HG03442 (cell line): Measurements from ENCODE around the gene PTPRN2.

Source experiments
- ATAC-seq: cut with Tn5 transposase; IDR thresholded peaks from one replicate; pipeline ENCODE4 v1.9.1; 2021; ENCODE audit warnings: mild to moderate bottlenecking, moderate library complexity; ENCODE audit not compliant: unreplicated experiment

PTPRN2 gene

DNA sequence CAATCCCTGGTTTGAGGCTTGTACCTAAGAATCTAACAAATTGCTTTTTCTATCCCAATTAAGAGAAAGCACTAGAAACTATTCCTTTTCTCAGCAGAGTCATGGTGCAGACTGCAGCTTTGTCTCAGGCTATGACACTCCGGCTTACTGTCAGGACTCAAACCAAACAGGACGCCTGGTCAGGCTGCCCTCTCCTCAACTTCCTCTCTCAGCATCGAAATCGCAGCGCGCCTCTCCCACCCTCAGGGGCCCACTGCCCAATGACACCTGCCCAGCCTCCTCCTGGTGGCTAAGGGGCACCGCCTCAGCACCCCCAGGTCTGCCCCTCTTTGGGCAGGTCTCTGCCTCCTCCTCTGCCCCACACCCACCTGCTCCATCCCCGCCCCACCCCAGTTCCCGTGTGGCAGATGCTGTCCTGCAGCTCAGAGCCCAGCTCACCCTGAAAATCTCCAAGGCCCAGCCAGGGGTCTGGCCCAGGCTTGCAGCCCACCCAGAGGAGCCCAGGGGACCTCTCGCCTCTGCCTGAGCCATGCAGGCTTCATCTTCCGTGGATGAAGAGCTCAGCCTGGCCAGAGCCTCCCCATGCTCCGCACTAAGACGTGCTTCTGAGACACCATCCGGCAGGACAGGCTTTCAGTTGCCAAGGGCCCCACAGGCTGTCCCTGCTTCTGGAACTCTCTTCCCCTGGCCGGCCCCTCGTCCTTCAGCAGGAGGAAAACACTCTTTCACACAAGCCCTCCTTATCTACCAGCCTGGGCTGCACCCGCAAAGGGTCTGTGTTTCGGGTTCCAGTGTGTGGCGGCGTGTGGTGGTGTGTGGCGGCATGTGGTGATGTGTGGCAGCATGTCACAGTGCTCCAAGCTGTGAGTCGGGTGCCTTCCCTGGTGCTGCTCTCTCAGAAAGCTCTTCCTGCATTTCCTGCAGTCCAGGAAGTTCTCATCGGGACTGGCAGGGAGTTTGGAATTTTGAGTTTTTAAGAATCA, 16.4 kb upstream of the PTPRN2 start:
- ATAC-seq = no peak

DNA sequence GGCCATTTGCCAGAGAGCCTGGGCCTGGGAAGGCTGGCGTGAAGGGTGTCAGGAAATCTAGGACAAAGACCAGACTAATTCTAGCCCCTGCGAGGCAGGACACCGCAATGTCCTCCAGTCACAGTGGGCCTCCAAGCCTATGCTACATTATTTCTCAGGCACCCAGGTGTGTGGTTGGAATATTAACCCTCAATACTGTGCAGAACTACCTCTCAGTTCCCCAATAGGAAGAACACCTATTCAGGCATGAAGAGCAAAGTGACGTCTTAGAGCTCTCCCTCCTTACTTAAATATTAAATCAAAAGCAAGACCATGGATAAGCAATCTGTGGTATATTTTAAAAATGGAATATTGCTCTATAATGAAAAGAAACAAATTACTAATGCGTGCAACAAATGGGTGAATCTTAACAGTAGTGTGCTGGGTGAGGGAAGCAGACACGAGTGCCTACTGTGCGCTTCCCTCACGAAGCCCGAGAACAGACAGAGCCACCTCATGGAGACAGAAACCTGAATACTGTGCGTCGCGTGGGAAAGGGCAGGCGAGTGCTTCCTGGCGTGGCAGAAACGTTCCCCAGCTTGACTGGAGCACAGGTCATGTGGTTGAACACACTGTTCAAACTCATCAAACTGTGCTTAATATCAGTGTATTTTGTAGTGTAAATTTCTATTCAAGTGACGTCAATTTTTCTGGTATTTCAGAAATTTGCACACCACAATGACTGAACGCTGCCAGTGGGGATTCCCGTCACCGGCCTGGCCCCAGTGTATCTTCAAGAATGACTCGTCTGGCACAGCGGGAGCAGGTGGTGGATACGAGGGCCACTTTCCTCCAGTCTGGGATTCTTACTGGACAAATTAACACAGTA, 15.5 kb upstream of the PTPRN2 start:
- ATAC-seq = peak; percentile 44

DNA sequence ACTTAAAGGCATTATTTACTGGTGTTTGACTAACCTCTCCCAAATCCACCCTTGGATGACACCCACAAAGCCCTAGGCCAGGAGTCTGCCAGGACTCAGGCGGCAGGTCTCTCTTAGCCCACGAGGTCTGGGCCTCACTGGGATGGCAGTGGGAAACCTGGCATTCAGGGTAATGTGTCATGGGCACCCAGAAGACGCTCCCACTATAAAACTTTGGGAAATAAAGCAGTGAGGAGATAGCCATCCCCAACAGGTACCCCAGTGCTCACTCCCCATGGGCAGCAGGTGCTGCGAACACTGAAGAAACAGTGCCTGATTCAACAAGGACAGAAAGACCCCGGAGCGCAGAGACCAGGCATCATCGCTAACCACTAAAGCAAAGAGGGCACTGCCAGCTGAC, 14.4 kb upstream of the PTPRN2 start:
- no peak for ATAC-seq

DNA sequence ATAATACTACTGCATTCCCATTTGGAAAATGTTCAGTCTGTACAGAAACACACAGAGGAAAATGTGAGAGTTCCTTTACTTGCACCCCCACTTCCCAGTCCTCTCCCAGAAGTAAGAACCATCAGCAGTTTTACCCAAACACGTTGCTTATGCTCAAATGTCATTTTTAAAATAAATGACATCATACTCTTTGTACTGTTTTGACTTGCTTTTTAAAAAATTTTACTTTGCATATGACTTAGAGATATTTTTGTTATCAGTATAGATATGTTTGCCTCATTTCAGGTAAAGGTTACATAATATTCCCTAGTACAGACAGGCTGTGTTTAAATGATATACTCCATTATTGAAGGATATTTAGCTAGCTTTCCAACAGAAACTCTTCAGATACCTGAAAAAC, 13.5 kb upstream of the PTPRN2 start:
- no peak for ATAC-seq

DNA sequence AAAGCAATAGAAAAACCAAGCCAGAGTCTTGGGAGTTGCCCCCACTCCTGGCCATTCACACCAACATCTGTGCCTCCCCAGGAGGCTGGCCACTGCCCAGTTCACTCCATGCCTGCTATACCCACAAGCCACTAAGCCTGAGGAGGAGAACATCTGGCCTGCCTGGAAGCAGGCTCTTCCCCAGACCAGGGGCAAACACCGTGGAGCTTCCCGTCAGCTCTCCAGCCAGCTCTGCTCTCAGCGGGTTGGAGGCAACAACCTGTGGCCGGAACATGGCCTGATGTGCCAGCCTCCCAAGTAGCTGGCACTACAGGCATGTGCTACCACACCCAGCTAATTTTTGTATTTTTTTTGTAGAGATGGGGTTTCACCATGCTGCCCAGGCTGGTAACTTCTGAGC, 9.1 kb upstream of the PTPRN2 start:
- ATAC-seq = no peak

DNA sequence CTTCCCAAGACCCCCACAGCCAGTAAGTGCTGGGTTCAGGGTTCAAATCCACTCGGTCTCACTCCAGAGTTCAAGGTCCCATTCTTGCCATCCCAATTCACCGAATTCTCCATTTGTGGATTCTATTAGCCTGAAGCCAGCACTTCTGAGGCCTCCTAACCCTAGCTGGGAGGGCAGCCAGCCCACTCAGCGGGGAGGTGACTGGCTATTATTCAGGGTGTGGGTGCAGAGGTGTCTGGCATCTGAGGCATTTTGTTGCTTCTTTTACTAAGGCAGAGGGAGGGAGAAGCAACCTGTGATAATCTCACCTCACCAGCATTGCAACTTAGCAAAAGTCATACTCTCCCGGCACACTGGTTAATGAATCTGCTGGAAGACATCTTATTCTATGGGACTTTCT, 8.7 kb upstream of the PTPRN2 start:
- no peak for ATAC-seq

DNA sequence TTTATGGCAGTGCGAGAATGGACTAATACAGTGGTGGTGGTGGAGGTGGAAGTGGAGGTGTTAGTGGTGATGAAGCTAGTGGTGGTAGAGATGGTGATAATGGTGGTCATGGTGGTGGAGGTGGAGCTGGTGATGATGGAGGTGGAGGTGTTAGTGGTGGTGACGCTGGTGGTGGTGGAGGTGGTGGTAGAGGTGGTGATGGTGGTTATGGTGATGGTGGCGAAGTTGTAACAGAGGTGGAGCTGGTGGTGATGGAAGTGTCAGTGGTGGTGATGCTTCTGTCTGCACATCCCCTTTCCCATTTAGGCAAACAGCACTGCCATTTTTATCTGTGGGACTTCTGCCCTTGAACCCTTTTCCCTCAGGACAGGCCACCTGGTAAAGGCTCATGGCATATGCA, 7.4 kb upstream of the PTPRN2 start:
- no peak for ATAC-seq

DNA sequence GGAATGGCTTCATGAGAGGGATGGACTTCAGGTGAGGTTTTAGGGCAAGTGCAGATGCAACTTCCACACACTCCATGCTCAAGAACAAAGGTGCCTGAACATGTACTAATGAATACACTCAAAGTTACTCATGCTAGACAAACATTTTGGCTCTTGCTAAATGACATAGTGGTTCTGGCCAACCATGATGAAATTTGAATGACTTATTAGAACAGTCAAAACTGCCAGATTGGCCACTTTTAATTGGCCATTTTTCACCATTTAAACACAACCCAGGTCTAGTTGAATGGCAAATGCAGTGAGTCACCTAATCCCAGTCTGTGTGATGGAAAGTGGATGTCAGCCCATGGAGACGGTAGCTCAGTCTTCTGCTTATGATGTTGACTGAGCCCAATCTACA, 4.9 kb upstream of the PTPRN2 start:
- ATAC-seq = no peak

DNA sequence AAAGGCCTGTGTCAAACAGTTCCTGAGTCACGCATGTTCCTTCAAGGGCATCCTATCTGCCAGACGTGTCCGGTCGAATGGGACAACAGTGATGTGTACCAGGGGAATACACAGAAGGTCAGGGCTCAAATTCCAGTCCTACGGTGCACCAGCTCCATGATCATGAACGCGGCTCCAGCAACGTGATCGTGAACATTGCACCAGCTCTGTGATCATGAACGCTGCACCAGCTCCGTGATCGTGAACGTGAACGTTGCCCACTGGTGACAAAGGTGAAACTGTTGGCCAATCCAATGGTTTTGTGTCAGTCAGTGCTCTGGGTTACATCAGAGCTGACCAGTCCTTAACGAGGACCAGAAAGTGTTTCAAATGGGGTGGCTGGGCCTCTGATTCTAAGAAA, 4.3 kb upstream of the PTPRN2 start:
- ATAC-seq = no peak

DNA sequence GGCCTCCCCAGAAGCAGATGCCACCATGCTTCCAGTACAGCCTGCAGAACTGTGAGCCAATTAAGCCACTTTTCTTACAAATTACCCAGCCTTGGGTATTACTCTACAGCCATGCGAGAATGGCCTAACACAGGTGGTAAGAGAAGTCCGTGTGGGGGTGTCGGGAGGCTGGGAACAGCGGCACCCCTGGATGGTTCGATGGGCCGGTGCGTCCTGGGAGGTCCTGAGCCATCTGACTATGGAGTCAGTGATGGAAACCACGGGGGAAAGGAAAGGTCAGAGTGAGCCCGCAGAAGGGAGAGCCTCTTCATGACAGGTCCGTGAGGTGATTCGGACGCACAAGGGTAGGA, 2.5 kb upstream of the PTPRN2 start:
- no peak for ATAC-seq

DNA sequence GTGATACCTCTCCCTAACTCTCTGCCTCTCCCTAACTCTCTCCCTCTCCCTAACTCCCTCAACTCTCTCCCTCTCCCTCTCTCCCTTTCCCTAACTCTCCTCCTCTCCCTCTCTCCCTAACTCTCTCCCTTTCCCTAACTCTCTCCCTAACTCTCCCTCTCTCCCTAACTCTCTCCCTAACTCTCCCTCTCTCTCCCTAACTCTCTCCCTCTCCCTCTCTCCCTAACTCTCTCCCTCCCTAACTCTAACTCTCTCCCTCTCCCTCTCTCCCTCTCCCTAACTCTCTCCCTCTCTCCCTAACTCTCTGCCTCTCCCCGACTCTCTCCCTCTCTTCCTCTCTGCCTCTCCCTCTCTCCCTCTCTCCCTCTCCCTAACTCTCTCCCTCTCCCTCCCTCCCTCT, 2.0 kb upstream of the PTPRN2 start:
- ATAC-seq = no peak

DNA sequence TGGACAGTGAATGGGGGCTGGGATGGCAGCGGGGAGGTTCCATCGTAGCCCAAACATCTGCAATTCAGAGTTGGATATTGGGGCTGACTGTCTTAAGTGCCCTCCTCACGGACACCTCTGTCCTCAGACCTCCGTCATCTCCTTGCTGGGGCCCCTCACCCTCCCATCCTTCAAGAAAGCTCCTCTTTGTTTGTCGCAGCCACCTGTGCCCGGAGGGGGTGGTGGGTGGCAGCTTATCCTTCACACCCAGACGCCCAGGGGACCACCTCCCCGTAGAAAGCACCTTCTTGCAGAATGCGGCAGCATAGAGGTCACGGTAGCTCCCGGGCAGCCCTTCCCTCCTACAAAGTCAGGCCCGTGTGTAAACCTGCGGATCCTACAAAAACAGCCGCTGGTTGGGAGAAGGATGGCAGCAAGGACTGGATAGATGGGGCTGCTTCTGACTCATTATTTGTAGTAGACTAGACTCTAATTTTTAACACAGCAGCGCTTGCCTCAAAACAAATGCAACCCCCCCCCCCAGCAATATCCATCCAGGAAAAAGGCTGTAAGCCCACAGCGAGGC, 1.3 kb upstream of the PTPRN2 start:
- ATAC-seq = no peak

DNA sequence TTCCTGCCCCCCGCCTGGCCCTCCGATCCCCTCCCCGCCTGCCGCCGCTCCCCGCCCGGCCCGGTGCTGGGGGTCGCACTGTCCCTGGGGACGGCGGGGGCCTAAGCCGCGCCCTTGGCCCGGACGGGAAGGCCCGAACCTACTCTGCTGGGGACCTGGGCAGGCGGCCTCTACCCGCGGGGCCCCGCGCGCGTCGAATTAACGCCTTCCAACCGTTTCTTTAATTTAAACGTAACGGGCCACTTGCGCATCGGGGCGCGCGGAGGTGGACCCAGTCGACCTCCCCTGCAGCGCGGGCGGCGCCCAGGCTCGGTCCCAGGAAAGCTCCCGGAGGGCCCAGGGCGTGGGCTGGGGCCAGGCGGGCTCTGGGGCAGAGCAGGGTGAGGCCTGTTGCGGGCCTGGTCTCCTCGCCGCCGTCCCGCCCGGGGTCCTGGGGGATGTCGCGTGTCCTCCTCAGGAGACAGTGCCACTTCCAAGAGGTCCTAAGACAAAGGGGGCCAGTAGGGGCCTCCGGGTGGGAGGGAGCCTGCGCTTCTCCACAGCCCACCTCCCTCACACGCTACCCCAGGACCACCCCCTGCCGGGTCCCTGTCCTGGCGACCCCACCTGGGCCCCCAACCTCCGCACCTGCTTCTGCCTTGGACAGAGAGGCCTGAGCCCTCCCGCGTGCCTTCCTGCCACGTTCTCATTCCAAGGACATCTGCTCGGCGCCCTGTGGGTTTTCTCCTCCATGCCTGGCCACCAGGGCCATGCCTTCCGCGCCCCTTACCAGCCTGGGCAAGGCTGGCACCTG, 658 bp upstream of the PTPRN2 start:
- peak; percentile 7 for ATAC-seq

DNA sequence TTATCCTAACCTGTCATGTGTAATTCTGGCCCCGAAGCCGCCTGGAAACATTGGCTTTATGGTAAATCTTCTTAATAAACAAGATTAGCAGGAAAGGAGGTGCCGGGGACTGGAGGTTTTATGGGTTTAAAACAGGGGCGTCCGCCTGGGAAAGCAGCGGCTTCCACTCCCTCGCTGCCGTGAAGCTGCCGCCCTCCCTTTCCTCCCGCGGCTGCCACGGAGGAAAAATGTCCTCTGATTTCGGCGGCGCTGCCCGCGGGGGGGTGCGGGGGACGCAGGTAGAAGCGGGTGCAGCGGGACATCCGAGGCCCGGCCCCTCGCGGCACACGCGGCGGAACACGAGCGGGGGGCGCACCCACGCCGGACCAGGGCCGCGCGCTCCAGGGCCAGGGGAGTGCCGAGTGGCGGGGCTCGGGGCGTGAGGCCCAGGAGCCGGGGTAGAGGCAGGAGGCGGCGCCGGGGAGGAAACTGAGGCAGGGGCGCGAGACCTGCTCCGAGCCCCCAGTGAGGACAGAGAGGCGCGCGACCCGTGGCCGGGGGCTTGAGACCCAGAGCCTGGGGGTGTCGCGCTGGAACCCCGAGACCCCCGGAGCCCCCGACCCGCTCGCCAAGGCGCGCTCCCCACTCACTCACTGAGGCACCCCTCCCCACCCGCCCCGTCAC, 993 bp downstream of the PTPRN2 start:
- ATAC-seq = no peak

DNA sequence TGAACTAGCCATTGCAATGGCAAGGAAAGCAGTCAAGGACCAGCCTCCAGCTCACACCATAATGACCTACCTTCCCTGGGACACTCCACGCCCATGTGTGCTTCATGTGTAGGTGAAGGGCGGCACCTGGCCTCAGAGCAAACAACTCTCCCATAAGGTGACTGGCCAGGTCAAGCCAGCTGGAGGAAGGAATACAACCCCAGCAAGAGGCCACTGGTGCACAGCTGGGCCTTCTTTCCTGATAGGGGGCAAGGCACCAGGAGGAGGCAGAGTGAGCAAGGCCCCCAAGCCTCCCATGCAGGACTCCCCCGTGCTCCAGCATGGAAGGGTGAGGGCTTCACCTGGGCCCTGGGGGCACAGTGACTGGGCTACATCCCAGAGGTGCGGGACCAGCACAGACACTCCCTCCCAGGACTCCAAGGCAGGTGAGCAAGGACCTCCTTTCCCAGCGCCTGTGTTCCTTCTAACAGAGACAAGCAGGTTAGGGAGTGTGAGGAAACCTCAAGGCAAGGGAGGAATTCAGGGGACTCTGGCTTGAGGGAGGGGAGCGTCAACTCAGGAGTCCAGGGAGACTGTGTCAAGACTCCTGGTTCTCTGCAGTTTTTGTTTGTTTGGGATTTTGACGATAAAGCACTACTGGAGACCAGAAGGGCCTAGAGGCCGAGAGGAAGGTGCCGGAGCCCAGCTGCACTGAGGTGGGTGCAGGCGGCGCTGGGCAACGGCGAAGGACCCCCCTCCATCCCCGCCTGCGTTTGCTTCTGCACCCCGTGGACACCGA, 1.7 kb downstream of the PTPRN2 start:
- ATAC-seq = no peak

DNA sequence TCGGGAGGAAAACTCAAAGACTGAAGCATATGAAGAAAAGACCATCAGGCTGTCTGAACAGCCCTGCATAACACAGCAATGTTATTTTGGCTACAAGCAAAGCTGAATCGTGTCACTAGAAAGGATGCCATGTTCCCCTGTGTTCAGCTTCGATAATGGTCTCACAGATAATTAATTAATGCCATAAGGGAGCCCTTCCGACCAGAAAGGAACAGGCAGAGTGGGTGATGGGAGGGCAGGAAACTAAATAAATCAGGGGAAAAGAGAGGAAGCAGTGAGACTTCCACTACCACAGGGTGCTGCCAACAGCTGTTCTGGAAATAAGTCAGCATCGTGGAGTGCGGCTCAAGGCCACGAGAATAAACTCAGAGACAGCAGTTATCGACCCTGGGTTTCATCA, 3.2 kb downstream of the PTPRN2 start:
- no peak for ATAC-seq

DNA sequence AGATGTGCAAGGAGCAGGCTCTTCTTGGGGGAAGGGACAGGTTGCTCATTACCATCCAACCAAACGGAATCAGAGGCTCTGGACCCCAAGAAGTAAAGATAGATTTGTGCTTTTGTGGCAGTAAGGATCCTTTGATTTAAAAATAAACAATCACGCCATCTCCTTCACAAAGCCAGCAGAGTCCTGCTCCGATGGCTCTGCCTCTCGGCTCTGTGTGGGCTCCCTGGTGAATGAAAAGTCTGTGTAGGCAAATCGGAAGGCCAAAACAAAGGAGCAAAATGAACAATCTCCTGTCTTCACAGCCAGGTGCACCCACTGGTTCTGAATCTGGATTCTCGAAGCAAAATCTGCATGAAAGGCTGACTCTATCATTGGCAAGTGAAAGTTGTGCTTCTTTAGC, 3.8 kb downstream of the PTPRN2 start:
- ATAC-seq = no peak

DNA sequence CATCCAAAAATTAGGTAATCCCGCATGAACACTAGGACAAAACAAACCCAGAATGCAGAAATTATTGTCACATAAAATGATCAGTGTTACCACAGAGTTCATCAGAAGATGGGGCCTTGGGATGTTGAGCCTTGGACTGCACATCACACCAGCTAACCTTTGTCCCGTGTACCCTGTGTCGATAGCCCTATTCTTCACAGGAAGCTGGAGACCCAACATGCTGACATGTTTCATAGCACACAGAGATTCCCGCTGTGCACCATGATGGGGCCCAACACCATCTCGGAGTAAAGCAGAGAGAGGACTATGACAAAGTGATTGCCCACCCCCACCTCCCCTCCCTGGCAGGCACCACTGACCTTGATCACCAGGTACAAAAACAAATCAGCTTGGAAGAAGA, 4.5 kb downstream of the PTPRN2 start:
- ATAC-seq = no peak

DNA sequence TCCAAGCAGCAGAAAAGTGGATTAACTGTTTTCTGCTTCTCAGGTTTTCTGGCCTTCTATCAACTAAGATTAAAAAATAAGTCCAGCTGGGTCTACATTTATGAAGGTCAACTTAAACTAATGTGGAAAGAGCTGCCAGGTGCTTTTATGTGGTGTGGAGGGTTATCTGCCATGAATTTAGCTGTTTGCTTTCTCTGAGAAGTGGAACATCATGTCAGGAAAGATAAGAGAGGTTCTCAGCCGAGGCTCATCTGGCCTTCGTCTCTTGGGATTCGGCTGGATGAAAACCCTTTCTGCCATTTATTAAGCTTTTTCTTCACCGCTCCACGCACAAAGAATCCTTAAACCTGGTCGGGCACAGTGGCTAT, 5.5 kb downstream of the PTPRN2 start:
- no peak for ATAC-seq
